ENCODE results near the gene GRWD1.

DNA sequence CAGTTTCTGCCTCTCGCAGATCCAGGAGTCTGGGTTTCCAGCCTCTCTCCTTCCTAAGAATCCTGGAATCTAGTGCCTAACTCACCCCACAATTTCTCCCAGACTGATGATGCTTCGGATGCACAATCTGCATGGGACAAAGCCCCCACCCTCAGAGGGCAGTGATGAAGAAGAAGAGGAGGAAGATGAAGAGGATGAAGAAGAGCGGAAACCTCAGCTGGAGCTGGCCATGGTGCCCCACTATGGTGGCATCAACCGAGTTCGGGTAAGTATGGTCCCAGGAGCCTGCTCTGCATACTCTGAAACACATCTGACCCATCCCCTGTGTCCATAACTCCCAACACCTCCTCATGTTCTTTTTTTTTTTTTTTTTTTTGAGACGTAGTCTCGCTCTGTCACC lies 796 bp downstream of the GRWD1 start:
- TF ChIP-seq CTCF (IDR thresholded peaks at IDR 0.05 in 2 of 3, conservative IDR thresholded peaks at IDR 0.05 in 1 of 3; ENCODE audit: borderline replicate concordance in 1 of 3, insufficient read depth in 1 of 3, low read depth in 2 of 3, low read length in 2 of 3): no peak
- TF ChIP-seq EZH2 (IDR thresholded peaks at IDR 0.05): no peak
- no peak for TF ChIP-seq POLR2A (IDR thresholded peaks at IDR 0.05; ENCODE audit: borderline replicate concordance, extremely low read depth, insufficient read depth, insufficient read length)
